Trophoblast cell (in vitro differentiated cells and primary cell): ENCODE results near the gene MAP1B.

ENCODE experiments used
- DNase-seq, 2 donors: peaks; one replicate each; pipeline ENCODE4 v3.0.0-alpha.2; 2016
- H2AFZ ChIP-seq: 2 replicates; pipeline ENCODE4 v1.6.1; 2013; ENCODE audit warnings: low read length, moderate library complexity, mild to moderate bottlenecking; ENCODE audit not compliant: insufficient read depth, poor library complexity
- H2AK5ac ChIP-seq: 2 replicates; pipeline ENCODE4 v1.6.1; 2013; ENCODE audit warnings: mild to moderate bottlenecking, low read length
- H2BK120ac ChIP-seq: 2 replicates; pipeline ENCODE4 v1.6.1; 2013; ENCODE audit warnings: low read length, mild to moderate bottlenecking, moderate library complexity; ENCODE audit not compliant: insufficient read depth, poor library complexity
- H2BK12ac ChIP-seq: 2 replicates; pipeline ENCODE4 v1.6.1; 2013; ENCODE audit warnings: mild to moderate bottlenecking, low read length, moderate library complexity
- H2BK5ac ChIP-seq: 2 replicates; pipeline ENCODE4 v1.6.1; 2013; ENCODE audit warnings: low read length, low read depth, moderate library complexity, mild to moderate bottlenecking; ENCODE audit not compliant: poor library complexity
- H3K14ac ChIP-seq: 2 replicates; pipeline ENCODE4 v1.6.1; 2013; ENCODE audit warnings: mild to moderate bottlenecking, low read length
- H3K18ac ChIP-seq: 2 replicates; pipeline ENCODE4 v1.6.1; 2013; ENCODE audit warnings: mild to moderate bottlenecking, low read length
- H3K23ac ChIP-seq: 2 replicates; pipeline ENCODE4 v1.6.1; 2013; ENCODE audit warnings: low read length
- H3K27ac ChIP-seq: 2 replicates; pipeline ENCODE4 v1.5.1; 2013; ENCODE audit warnings: low read depth, mild to moderate bottlenecking, inconsistent platforms, low read length, moderate library complexity
- H3K27me3 ChIP-seq: 2 replicates; pipeline ENCODE4 v1.6.1; 2013; ENCODE audit warnings: inconsistent platforms, mild to moderate bottlenecking, low read length, moderate library complexity; ENCODE audit not compliant: insufficient read depth
- H3K36me3 ChIP-seq, 2 experiments: 1 replicate in 1 of 2; 2 replicates in 1 of 2; pipeline ENCODE4 v1.6.1; 2013; ENCODE audit warnings: low read length in 2 of 2, mild to moderate bottlenecking in 2 of 2, moderate library complexity in 1 of 2; ENCODE audit not compliant: insufficient read depth in 2 of 2, control insufficient read depth in 1 of 2
- H3K4ac ChIP-seq: 2 replicates; pipeline ENCODE4 v1.6.1; 2013; ENCODE audit warnings: low read depth, mild to moderate bottlenecking, low read length, moderate library complexity
- H3K4me1 ChIP-seq, 2 experiments: 1 replicate in 1 of 2; 2 replicates in 1 of 2; pipeline ENCODE4 v1.6.1; 2013; ENCODE audit warnings: low read length in 2 of 2, mild to moderate bottlenecking in 2 of 2, moderate library complexity in 1 of 2; ENCODE audit not compliant: insufficient read depth in 2 of 2, control insufficient read depth in 1 of 2
- H3K4me2 ChIP-seq: 2 replicates; pipeline ENCODE4 v1.6.1; 2013; ENCODE audit warnings: inconsistent platforms, mild to moderate bottlenecking, low read length, moderate library complexity
- H3K4me3 ChIP-seq: 2 replicates; pipeline ENCODE4 v1.5.1; 2013; ENCODE audit warnings: mild to moderate bottlenecking, low read depth, low read length, inconsistent platforms
- H3K79me1 ChIP-seq: one replicate; pipeline ENCODE4 v1.6.1; 2013; ENCODE audit warnings: low read length
- H3K79me2 ChIP-seq: 2 replicates; pipeline ENCODE4 v1.6.1; 2013; ENCODE audit warnings: low read length, mild to moderate bottlenecking; ENCODE audit not compliant: control insufficient read depth, insufficient read depth, poor library complexity
- H3K9ac ChIP-seq: 2 replicates; pipeline ENCODE4 v1.6.1; 2013; ENCODE audit warnings: mild to moderate bottlenecking, low read length
- H3K9me3 ChIP-seq: 2 replicates; pipeline ENCODE4 v1.6.1; 2013; ENCODE audit warnings: low read depth, mild to moderate bottlenecking, control low read depth, inconsistent platforms, low read length; ENCODE audit not compliant: insufficient read depth
- H4K12ac ChIP-seq: 2 replicates; pipeline ENCODE4 v1.6.1; 2013; ENCODE audit warnings: low read depth, mild to moderate bottlenecking, low read length, moderate library complexity
- H4K8ac ChIP-seq: 2 replicates; pipeline ENCODE4 v1.6.1; 2013; ENCODE audit warnings: low read depth, mild to moderate bottlenecking, low read length, moderate library complexity
- H4K91ac ChIP-seq: one replicate; pipeline ENCODE4 v1.6.1; 2013; ENCODE audit warnings: low read depth, mild to moderate bottlenecking, low read length, moderate library complexity
- WGBS: extraction: QIAGEN DNeasy Blood & Tissue Kit; methylation state at CpG from one replicate; pipeline ENCODE4 v1.1.7; 2013; ENCODE audit warnings: missing lambda C conversion rate; ENCODE audit not compliant: insufficient read length, insufficient coverage; ENCODE audit errors: extremely low coverage; 5-methylcytosine and 5-hydroxymethylcytosine counted together

Gene MAP1B

GRCh38 chr5:72195581-72195980 lies 88.3 kb downstream of the MAP1B start:
- H2BK5ac ChIP-seq = no peak overlapping the region
- H2BK12ac ChIP-seq = no peak overlapping the region
- H3K9ac ChIP-seq = no peak overlapping the region
- no peak overlapping the region for H3K23ac ChIP-seq
- no peak overlapping the region for H3K4me2 ChIP-seq
- WGBS = no CpG with 5 or more reads among the region's 10 CpGs
- no peak overlapping the region for H2BK120ac ChIP-seq
- peaks cover 3% of the 10 kb centered on the region for H3K9me3 ChIP-seq
- no peak overlapping the region for H3K27ac ChIP-seq
- no peak overlapping the region for H4K91ac ChIP-seq
- H4K12ac ChIP-seq = no peak overlapping the region
- H3K4me1 ChIP-seq = no peaks in the 10 kb centered on the region
- no peaks in the 10 kb centered on the region for H3K27me3 ChIP-seq
- no peak overlapping the region for H2AFZ ChIP-seq
- H3K79me2 ChIP-seq = no peaks in the 10 kb centered on the region
- H3K36me3 ChIP-seq = peaks cover 24 to 60% of the 10 kb centered on the region in 2 experiments
- H3K18ac ChIP-seq = no peak overlapping the region
- H3K4ac ChIP-seq = no peak overlapping the region
- no peaks in the 10 kb centered on the region for H3K79me1 ChIP-seq
- no peak overlapping the region for H2AK5ac ChIP-seq
- H3K14ac ChIP-seq = no peak overlapping the region
- no peak overlapping the region for H3K4me3 ChIP-seq
- DNase-seq = no peak
- H4K8ac ChIP-seq = no peak overlapping the region

GRCh38 chr5:72197393-72197792 lies 90.1 kb downstream of the MAP1B start:
- no peaks in the 10 kb centered on the region for H3K79me1 ChIP-seq
- H2AK5ac ChIP-seq = no peak overlapping the region
- H3K18ac ChIP-seq = no peak overlapping the region
- H3K4ac ChIP-seq = no peak overlapping the region
- H2BK120ac ChIP-seq = no peak overlapping the region
- H4K8ac ChIP-seq = no peak overlapping the region
- H3K9ac ChIP-seq = no peak overlapping the region
- no peak overlapping the region for H2BK12ac ChIP-seq
- DNase-seq = no peak
- H4K91ac ChIP-seq = no peak overlapping the region
- H3K9me3 ChIP-seq = peaks cover 3% of the 10 kb centered on the region
- H3K14ac ChIP-seq = no peak overlapping the region
- no peak overlapping the region for H4K12ac ChIP-seq
- no peaks in the 10 kb centered on the region for H3K27me3 ChIP-seq
- H3K27ac ChIP-seq = no peak overlapping the region
- H3K23ac ChIP-seq = no peak overlapping the region
- no peak overlapping the region for H3K4me3 ChIP-seq
- no peak overlapping the region for H2AFZ ChIP-seq
- H3K79me2 ChIP-seq = no peaks in the 10 kb centered on the region
- H2BK5ac ChIP-seq = no peak overlapping the region
- no CpG with 5 or more reads among the region's 5 CpGs for WGBS
- H3K4me2 ChIP-seq = no peak overlapping the region
- H3K36me3 ChIP-seq = peaks cover 24 to 60% of the 10 kb centered on the region in 2 experiments
- H3K4me1 ChIP-seq = no peaks in the 10 kb centered on the region

- peaks cover 20 to 55% of the 10 kb centered on the region in 2 experiments for H3K36me3 ChIP-seq
- H3K4me3 ChIP-seq = no peak overlapping the region
- no peaks in the 10 kb centered on the region for H3K79me2 ChIP-seq
- no CpG with 5 or more reads among the region's 15 CpGs for WGBS
- no peak overlapping the region for H3K4me2 ChIP-seq
- DNase-seq = no peak
- no peak overlapping the region for H2AFZ ChIP-seq
- no peak overlapping the region for H3K18ac ChIP-seq
- no peaks in the 10 kb centered on the region for H3K79me1 ChIP-seq
- H4K12ac ChIP-seq = no peak overlapping the region
- no peak overlapping the region for H3K23ac ChIP-seq
- H2BK5ac ChIP-seq = no peak overlapping the region
- no peak overlapping the region for H3K14ac ChIP-seq
- H2AK5ac ChIP-seq = no peak overlapping the region
- no peak overlapping the region for H3K27ac ChIP-seq
- no peak overlapping the region for H3K9ac ChIP-seq
- no peak overlapping the region for H4K8ac ChIP-seq
- H3K27me3 ChIP-seq = no peaks in the 10 kb centered on the region
- H3K4ac ChIP-seq = no peak overlapping the region
- no peak overlapping the region for H2BK12ac ChIP-seq
- no peak overlapping the region for H4K91ac ChIP-seq
- peaks cover 3% of the 10 kb centered on the region for H3K9me3 ChIP-seq
- H3K4me1 ChIP-seq = peaks cover 4 to 7% of the 10 kb centered on the region in 2 experiments
- H2BK120ac ChIP-seq = no peak overlapping the region
These were observed 92.4 kb downstream of the MAP1B start for GRCh38 chr5:72199681-72200080.

GRCh38 chr5:72202331-72202825 lies 95.1 kb downstream of the MAP1B start:
- Histone ChIP-seq H4K91ac (no peak overlapping the region), H3K4me3 (no peak overlapping the region), H2BK120ac (no peak overlapping the region), H3K14ac (no peak overlapping the region), H3K79me1 (peaks cover 2% of the 10 kb centered on the region), H4K12ac (no peak overlapping the region), H2AFZ (no peak overlapping the region), H3K4me2 (no peak overlapping the region), H3K36me3 (peaks cover 6 to 39% of the 10 kb centered on the region in 2 experiments), H2BK12ac (no peak overlapping the region), H3K79me2 (no peaks in the 10 kb centered on the region), H4K8ac (no peak overlapping the region), H2AK5ac (no peak overlapping the region), H3K27ac (no peak overlapping the region), H3K4ac (no peak overlapping the region), H3K27me3 (no peaks in the 10 kb centered on the region), H3K9me3 (no peaks in the 10 kb centered on the region), H3K23ac (no peak overlapping the region), H2BK5ac (no peak overlapping the region), H3K9ac (no peak overlapping the region), H3K18ac (no peak overlapping the region), H3K4me1 (peaks cover 4 to 9% of the 10 kb centered on the region in 2 experiments)
- no CpG with 5 or more reads among the region's 3 CpGs for WGBS
- no peak for DNase-seq
